SHP77 (cell line): ENCODE data around the gene CLDN2.
"Not testable (repeated sequence)": the region's sequence is repeated elsewhere in the genome, so short reads cannot be mapped to it uniquely, and the experiment has no call there.

Experiments used
- DNase-seq, 2 experiments: peaks; one replicate each; lab custom pipeline; 2025; lab: John Stamatoyannopoulos, UW

CLDN2 gene

DNA sequence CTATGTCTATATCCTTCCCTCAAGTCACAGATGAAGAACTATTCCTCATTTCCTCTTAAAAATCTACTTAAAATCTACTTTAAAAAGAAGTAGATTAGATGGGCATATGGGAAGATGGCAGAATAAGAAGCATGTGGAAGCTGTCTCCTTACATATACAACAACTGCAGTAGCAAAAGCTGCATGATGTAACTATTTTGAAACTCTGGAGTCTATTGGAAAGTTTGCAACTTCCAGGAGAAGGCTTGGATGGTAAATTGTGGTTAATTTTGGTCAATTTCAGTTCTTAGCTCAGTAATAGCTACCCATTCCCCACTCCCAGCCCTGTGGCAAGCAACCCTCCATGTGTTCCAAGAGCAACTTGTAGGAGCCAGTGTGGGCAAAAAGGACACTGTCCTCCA is 42.9 kb downstream of the CLDN2 start:
- DNase-seq, result no peak

DNA sequence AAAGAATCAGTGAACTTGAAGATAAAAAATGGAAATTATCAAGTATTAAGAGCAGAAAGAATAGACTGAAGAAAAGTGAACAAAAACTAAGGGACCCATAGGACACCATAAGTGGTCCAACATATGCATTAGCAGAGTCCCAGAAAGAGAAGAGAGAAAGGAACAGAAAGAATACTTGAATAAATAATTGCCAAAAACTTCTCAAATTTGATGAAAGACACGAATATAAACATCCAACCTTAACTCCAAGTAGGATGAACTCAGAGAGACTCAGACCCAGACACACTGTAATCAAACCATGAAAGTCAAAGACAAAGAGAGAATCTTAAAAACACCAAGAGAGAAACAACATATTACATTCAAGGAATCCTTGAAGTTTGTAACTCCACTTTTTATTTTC is 44.1 kb downstream of the CLDN2 start:
- DNase-seq, result no peak

DNA sequence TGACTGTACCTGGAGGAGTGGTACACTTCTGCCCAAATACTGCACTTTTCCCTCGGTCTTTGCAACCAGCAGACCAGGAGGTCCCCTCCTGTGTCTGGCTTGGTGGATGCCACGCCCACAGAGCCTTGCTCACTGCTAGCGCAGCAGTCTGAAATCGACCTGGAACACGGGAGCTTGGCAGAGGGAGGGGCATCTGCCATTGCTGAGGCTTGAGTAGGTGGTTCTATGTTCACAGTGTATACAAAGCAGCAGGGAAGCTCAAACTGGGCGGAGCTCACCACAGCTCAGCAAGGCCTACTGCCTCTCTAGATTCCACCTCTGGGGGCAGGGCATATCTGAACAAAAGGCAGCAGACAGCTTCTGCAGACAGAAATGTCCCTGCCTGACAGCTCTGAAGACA is 46.3 kb downstream of the CLDN2 start:
- DNase-seq, result not testable (repeated sequence)

DNA sequence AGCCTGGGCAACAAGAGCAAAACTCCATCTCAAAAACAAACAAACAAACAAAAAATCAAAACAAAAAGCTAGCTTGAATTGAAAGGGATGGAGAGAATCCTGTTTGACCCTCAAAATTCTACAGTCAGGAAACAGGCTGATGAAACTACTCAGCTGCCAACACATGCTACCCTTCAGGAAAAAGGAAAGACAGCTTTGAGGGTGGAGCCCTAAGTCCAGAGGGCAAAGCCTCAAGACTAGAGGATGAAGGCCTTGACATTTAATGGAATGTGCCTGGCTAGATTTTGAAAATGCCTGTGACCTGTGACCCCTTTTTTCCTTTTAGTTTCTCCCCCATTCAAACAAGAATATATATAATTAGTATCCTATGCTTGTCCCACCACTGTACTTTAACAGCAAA is 52.7 kb downstream of the CLDN2 start:
- DNase-seq, result no peak

DNA sequence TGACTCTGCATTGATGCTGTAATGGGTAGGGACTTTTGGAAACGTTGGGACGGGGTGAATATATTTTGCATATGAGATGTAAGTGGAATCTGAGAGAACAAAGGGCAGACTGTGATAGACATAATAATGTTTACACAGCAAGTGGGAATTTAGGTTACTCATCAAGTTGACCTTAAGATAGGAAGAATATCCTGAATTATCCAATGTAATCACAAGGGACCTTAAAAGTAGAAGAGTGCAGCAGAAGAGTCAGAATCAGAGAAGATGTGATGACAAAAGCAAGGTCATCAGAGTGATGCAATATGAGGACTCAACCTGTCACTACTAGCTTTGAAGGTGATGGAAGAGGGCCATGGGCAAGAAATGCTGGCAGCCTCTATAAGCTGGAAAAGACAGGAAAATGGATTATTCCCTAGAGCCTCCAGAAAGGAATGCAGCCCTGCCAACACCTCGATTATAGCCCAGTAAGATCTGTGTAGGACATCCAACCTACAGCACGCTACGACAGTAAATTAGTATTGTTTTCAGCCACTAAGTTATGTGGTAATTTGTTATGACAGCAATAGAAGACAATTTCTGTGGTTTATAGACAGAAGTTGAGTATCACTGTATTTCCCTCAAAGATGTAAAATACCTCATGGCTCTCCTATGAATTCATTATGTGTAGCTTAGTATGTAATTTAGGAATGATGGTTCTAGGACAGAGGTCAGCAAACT is 53.4 kb downstream of the CLDN2 start:
- no peak for DNase-seq

DNA sequence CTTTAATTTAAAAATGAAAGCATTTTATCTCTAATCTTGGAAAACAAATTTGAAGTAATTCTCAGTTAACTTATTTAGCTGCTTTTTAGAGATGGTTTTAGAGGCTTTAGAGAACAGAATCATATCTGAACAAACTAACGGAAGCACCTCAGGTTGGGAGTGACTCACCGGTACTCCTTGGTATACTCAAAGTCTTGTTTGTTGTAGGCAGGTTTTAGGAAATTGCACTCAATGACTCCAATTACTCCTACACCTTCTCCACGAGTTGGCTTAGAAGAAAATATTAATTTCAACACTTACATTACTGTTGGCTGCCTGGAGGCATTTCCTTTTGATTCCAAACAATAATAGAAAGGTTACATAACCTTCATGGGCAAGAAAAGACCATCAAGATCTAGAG is 56.2 kb downstream of the CLDN2 start:
- DNase-seq, result no peak
